ENCODE data around the gene SLC19A1. TPM values are rescaled to one million over a fixed set of nuclear protein-coding genes. Genes with fewer than 3 reads are reported as not detected.
"Not testable (repeated sequence)": the region's sequence is repeated elsewhere in the genome, so short reads cannot be mapped to it uniquely, and the experiment has no call there.

The SLC19A1 gene
- total RNA-seq, 4 donors from 2014 or later: 10.7 to 70.8 (median 30.5) TPM

DNA sequence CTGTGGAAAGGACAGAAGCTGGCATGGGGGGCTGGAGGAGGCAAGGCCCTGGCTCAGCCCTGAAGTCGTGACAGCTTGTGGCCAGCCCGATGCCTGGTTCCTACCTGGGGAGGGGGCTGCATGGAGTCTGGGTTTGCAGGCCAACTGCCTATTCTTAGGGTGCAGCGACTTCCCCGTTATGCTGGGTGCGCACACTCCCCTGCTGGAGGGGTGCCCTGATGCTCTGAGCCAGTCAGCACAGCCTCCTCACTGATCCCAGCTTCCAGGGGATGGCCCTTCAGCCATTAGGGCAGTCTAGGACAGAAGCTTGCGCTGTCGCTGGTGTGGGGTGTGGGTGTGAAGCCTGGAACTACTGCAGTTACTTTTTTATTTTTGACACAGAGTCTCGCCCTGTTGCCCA is 30.0 kb upstream of the SLC19A1 start:
- no peaks in the 10 kb centered on the region for H3K27me3 ChIP-seq
- TF ChIP-seq POLR2A (IDR thresholded peaks at IDR 0.05): no peak
- TF ChIP-seq, protein P1, sequence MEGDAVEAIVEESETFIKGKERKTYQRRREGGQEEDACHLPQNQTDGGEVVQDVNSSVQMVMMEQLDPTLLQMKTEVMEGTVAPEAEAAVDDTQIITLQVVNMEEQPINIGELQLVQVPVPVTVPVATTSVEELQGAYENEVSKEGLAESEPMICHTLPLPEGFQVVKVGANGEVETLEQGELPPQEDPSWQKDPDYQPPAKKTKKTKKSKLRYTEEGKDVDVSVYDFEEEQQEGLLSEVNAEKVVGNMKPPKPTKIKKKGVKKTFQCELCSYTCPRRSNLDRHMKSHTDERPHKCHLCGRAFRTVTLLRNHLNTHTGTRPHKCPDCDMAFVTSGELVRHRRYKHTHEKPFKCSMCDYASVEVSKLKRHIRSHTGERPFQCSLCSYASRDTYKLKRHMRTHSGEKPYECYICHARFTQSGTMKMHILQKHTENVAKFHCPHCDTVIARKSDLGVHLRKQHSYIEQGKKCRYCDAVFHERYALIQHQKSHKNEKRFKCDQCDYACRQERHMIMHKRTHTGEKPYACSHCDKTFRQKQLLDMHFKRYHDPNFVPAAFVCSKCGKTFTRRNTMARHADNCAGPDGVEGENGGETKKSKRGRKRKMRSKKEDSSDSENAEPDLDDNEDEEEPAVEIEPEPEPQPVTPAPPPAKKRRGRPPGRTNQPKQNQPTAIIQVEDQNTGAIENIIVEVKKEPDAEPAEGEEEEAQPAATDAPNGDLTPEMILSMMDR (IDR thresholded peaks at IDR 0.05): no peak
- peak in 2 of 3 donors; percentile 19 to 35 for DNase-seq
- peak overlapping the region in 2 of 4 donors; percentile 25 to 72 for H3K27ac ChIP-seq
- no peaks in the 10 kb centered on the region for H3K36me3 ChIP-seq
- H3K9me3 ChIP-seq: no peaks in the 10 kb centered on the region
- H3K4me1 ChIP-seq: peaks cover 0 to 5% (median 0%) of the 10 kb centered on the region in 4 donors
- H3K4me3 ChIP-seq: no peak overlapping the region

DNA sequence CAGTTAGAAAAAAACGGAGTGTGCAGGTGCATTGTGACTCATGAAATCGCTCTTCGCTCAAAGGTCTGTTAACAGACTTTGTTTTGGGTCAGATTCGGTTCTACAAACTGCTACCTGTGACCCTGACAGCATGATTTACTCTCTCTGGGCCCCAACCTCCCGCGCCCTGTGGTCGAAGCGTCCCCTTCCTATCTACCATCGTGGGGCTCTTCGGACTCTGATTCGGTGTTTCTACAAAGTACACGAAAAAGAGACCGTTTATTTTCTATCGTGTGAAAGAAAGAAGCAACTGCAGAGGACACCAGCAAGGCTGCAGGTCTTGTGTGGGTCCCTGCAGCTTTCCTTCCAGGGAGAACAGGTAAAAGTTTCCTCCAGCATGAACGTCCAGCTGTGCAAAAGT is 29.4 kb upstream of the SLC19A1 start:
- Histone ChIP-seq H3K36me3 (no peaks in the 10 kb centered on the region), H3K9me3 (no peaks in the 10 kb centered on the region), H3K4me3 (no peak overlapping the region), H3K27me3 (no peaks in the 10 kb centered on the region), H3K4me1 (peaks cover 0 to 5% (median 0%) of the 10 kb centered on the region in 4 donors), H3K27ac (peak overlapping the region; percentile 14 to 69 (median 29))
- DNase-seq: peak in 1 of 3 donors; percentile 15
- TF ChIP-seq POLR2A (IDR thresholded peaks at IDR 0.05): no peak
- TF ChIP-seq, protein P1 (IDR thresholded peaks at IDR 0.05): no peak

DNA sequence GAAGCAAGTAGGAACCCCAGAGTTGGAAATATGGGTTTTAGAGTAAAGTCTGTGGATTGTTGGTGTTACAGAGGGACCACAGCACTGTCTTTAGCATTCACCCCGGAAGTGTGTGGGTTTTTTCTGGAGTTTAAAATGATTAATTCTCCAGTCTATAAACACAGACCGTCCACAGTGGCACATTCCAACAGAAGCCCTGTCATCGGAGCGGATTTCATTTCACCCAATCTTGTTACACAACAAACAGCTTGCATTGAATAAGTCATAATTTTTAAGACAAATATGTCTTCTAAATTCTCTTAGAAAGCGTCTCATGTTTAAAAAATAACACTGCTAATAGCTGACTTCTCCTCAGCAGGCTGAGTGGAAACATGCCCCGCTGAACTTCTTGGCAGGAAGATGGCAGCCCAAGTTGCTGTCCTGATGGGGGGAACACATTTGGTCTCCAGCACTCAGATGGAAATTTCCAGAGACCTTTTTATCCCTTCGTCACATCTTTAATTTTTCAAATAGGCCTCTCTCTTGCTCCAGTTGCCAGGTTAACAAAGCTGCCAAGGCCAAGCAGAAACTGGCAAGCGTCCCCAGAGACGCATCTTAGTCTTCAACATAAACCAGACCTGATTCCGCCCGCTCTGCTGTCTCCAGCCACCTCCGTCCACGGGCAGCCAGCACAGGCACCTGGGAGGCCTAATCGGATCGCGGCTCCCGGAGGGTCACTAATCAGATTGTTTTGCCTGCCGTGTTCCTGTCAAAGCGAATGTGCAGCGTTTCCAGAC is 28.8 kb upstream of the SLC19A1 start:
- no peaks in the 10 kb centered on the region for H3K27me3 ChIP-seq
- peaks cover 0 to 5% (median 0%) of the 10 kb centered on the region in 4 donors for H3K4me1 ChIP-seq
- peak in 1 of 3 donors; percentile 26 for DNase-seq
- H3K27ac ChIP-seq: peak overlapping the region; percentile 14 to 69 (median 29)
- no peaks in the 10 kb centered on the region for H3K9me3 ChIP-seq
- no peak overlapping the region for H3K4me3 ChIP-seq
- no peaks in the 10 kb centered on the region for H3K36me3 ChIP-seq
- no peak for TF ChIP-seq POLR2A (IDR thresholded peaks at IDR 0.05)
- TF ChIP-seq, protein P1 (IDR thresholded peaks at IDR 0.05): no peak

DNA sequence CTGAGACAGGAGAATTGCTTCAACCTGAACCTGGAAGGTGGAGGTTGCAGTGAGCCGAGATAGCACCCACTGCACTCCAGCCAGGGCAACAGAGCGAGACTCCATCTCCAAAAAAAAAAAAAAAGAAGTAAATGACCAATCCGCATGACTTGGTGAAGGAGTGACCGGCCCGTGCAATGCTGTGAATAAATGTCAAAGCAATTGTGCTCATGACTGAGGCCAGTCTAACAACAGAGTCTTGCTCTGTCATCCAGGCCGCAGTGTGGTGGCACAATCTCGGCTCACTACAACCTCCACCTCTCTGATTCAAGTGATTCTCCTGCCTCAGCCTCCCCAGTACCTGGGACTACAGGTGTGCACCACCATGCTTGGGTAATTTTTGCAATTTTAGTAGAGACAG is 27.8 kb upstream of the SLC19A1 start:
- no peak for TF ChIP-seq POLR2A (IDR thresholded peaks at IDR 0.05)
- TF ChIP-seq, protein P1 (IDR thresholded peaks at IDR 0.05): no peak
- Histone ChIP-seq H3K4me1 (peaks cover 0 to 5% (median 0%) of the 10 kb centered on the region in 4 donors), H3K4me3 (no peak overlapping the region), H3K36me3 (no peaks in the 10 kb centered on the region), H3K9me3 (no peaks in the 10 kb centered on the region), H3K27ac (peak overlapping the region in 2 of 4 donors; percentile 39 to 69), H3K27me3 (no peaks in the 10 kb centered on the region)
- DNase-seq: peak in 1 of 3 donors; percentile 10

DNA sequence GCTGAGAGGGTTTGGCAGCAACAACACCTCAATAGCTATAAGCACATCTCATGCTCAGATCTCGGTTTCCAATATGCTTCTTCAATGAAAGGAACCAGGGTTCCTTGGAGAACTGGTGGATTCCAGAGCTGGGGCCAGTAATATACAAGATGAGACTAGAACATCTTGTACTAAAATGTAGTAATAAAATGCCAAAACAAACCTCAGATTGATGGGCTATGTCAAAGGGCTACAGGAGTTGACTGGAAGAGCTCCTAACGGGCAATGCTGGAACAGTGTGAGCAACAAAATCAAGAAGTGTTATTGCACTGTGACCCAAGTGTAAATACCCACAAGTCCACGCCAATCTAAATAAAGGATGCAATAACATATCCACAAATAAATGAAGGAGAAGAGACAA is 26.1 kb upstream of the SLC19A1 start:
- no peaks in the 10 kb centered on the region for H3K36me3 ChIP-seq
- no peak for DNase-seq
- no peak overlapping the region for H3K4me3 ChIP-seq
- peaks cover 0 to 5% (median 0%) of the 10 kb centered on the region in 4 donors for H3K4me1 ChIP-seq
- no peaks in the 10 kb centered on the region for H3K9me3 ChIP-seq
- no peak overlapping the region for H3K27ac ChIP-seq
- TF ChIP-seq POLR2A (IDR thresholded peaks at IDR 0.05): no peak
- TF ChIP-seq, protein P1 (IDR thresholded peaks at IDR 0.05): no peak
- no peaks in the 10 kb centered on the region for H3K27me3 ChIP-seq

DNA sequence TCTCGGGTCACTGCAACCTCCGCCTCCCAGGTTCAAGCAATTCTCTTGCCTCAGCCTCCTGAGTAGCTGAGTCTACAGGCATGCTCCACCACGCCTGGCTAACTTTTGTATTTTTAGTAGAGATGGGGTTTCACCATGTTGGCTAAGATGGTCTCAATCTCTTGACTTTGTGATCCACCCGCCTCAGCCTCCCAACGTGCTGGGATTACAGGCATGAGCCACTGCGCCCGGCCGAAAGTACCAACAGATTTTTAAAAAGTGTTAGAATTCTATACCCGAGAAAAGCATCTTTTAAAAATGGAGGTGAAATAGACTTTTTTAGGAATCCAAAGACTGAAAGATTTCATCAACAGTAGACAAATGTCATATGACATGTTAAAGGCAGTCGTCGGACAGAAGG is 21.9 kb upstream of the SLC19A1 start:
- not testable (repeated sequence) for H3K27me3 ChIP-seq, DNase-seq, H3K36me3 ChIP-seq, H3K27ac ChIP-seq, H3K4me1 ChIP-seq, H3K9me3 ChIP-seq, H3K4me3 ChIP-seq

Measured in Peyer's patch (tissue), 4 donors.